IMR-90 (cell line): ENCODE measurements around the gene TMPRSS15. TPM values are rescaled to one million over a fixed set of nuclear protein-coding genes. Genes with fewer than 3 reads are reported as not detected.

ENCODE experiments used
- ATAC-seq: fragments of 200-7000 bp; cut with Tn5 transposase; 2 replicates; pipeline ENCODE4 v1.9.1; 2020; ENCODE audit warnings: low read depth, mild to moderate bottlenecking, moderate library complexity
- BruUV-seq: library from RNA; stranded (reverse); fragments of 400-500 nt; replicated peaks from 2 replicates; lab custom pipeline; 2021; lab: Mats Ljungman, UMichigan
- CTCF ChIA-PET: fragments of 300-600 bp; formaldehyde crosslinking; extraction: SDS; loops from one replicate; lab custom pipeline; 2021; ENCODE audit warnings: antibody characterized with exemption; lab: Yijun Ruan, JAX
- POLR2A ChIA-PET: fragments of 300-600 bp; sonication (Branson Sonifier 250); formaldehyde crosslinking; loops from one replicate; lab custom pipeline; 2022; ENCODE audit warnings: antibody characterized with exemption; ENCODE audit not compliant: unreplicated experiment; lab: Charles Lee
- DNase-seq: peaks from one replicate; pipeline ENCODE4 v3.0.0; 2013
- H2AFZ ChIP-seq: replicated peaks from 2 replicates; pipeline ENCODE3; 2013; ENCODE audit warnings: low read length, mild to moderate bottlenecking; ENCODE audit not compliant: poor library complexity
- H2AK5ac ChIP-seq: 2 replicates; pipeline ENCODE4 v1.6.1; 2013; ENCODE audit warnings: low read depth, low read length, inconsistent platforms
- H2AK9ac ChIP-seq: replicated peaks from 2 replicates; pipeline ENCODE3; 2013; ENCODE audit warnings: mild to moderate bottlenecking, low read depth, low read length, moderate library complexity; ENCODE audit not compliant: poor library complexity
- H2BK120ac ChIP-seq: 2 replicates; pipeline ENCODE4 v1.6.1; 2013; ENCODE audit warnings: low read depth, low read length, inconsistent platforms
- H2BK15ac ChIP-seq: 3 replicates; pipeline ENCODE4 v1.6.1; 2013; ENCODE audit warnings: low read depth, low read length, inconsistent platforms
- H2BK20ac ChIP-seq: 2 replicates; pipeline ENCODE4 v1.6.1; 2013; ENCODE audit warnings: low read depth, mild to moderate bottlenecking, inconsistent platforms, low read length, moderate library complexity
- H2BK5ac ChIP-seq: 2 replicates; pipeline ENCODE4 v1.6.1; 2013; ENCODE audit warnings: mild to moderate bottlenecking, low read depth, low read length, inconsistent platforms; ENCODE audit not compliant: poor library complexity, severe bottlenecking
- H3K14ac ChIP-seq: replicated peaks from 2 replicates; pipeline ENCODE4 v1.6.1; 2013; ENCODE audit warnings: low read depth, low read length, inconsistent platforms
- H3K18ac ChIP-seq: 2 replicates; pipeline ENCODE4 v1.6.1; 2013; ENCODE audit warnings: low read depth, low read length, control low read depth
- H3K23ac ChIP-seq: 2 replicates; pipeline ENCODE4 v1.6.1; 2013; ENCODE audit warnings: low read depth, low read length, inconsistent platforms
- H3K27ac ChIP-seq: 2 replicates; pipeline ENCODE4 v1.5.1; 2013; ENCODE audit warnings: mild to moderate bottlenecking, control low read depth, low read length; ENCODE audit not compliant: insufficient read depth
- H3K27me3 ChIP-seq: 2 replicates; pipeline ENCODE4 v1.6.1; 2013; ENCODE audit warnings: low read length; ENCODE audit not compliant: control insufficient read depth, insufficient read depth
- H3K36me3 ChIP-seq: 2 replicates; pipeline ENCODE4 v1.6.1; 2013; ENCODE audit warnings: low read length, mixed read lengths; ENCODE audit not compliant: control insufficient read depth, insufficient read depth
- H3K4ac ChIP-seq: 2 replicates; pipeline ENCODE4 v1.6.1; 2013; ENCODE audit warnings: low read depth, low read length, inconsistent platforms
- H3K4me1 ChIP-seq: 2 replicates; pipeline ENCODE4 v1.6.1; 2013; ENCODE audit warnings: low read length, mixed read lengths; ENCODE audit not compliant: control insufficient read depth, insufficient read depth
- H3K4me2 ChIP-seq: 2 replicates; pipeline ENCODE4 v1.6.1; 2013; ENCODE audit warnings: low read depth, mild to moderate bottlenecking, control low read depth, low read length, moderate library complexity
- H3K4me3 ChIP-seq: 2 replicates; pipeline ENCODE4 v1.5.1; 2013; ENCODE audit warnings: low read depth, mild to moderate bottlenecking, control low read depth, low read length, moderate library complexity; ENCODE audit not compliant: insufficient read depth
- H3K56ac ChIP-seq: 2 replicates; pipeline ENCODE4 v1.6.1; 2013; ENCODE audit warnings: low read length, inconsistent platforms; ENCODE audit not compliant: insufficient read depth; ENCODE audit errors: extremely low read depth
- H3K79me1 ChIP-seq, 2 experiments: 2 replicates each; pipeline ENCODE4 v1.6.1; 2013; ENCODE audit warnings: low read length in 2 of 2, inconsistent platforms in 1 of 2, low read depth in 1 of 2
- H3K9ac ChIP-seq: 2 replicates; pipeline ENCODE4 v1.6.1; 2013; ENCODE audit warnings: low read depth, low read length, control low read depth
- H3K9me1 ChIP-seq: 2 replicates; pipeline ENCODE4 v1.6.1; 2013; ENCODE audit warnings: low read length, inconsistent platforms; ENCODE audit not compliant: insufficient read depth
- H3K9me3 ChIP-seq: 2 replicates; pipeline ENCODE4 v1.6.1; 2013; ENCODE audit warnings: low read length; ENCODE audit not compliant: control insufficient read depth, insufficient read depth
- H4K20me1 ChIP-seq: 2 replicates; pipeline ENCODE4 v1.6.1; 2013; ENCODE audit warnings: low read length, inconsistent platforms; ENCODE audit not compliant: insufficient read depth
- H4K5ac ChIP-seq: 2 replicates; pipeline ENCODE4 v1.6.1; 2013; ENCODE audit warnings: mild to moderate bottlenecking, low read depth, low read length, control low read depth
- H4K8ac ChIP-seq, 2 experiments: 2 replicates each; pipeline ENCODE4 v1.6.1; 2013; ENCODE audit warnings: low read depth in 2 of 2, low read length in 2 of 2, control low read depth in 1 of 2, inconsistent platforms in 1 of 2
- H4K91ac ChIP-seq: 2 replicates; pipeline ENCODE4 v1.6.1; 2013; ENCODE audit warnings: low read depth, low read length, inconsistent platforms; ENCODE audit not compliant: insufficient read depth
- BHLHE40 ChIP-seq: fragments of 150-350 bp; IDR thresholded peaks from 2 replicates; pipeline ENCODE4 v1.6.1; 2016; ENCODE audit warnings: mild to moderate bottlenecking, low read depth, low read length
- CHD1 ChIP-seq: IDR thresholded peaks from 2 replicates; pipeline ENCODE4 v1.6.1; 2012; ENCODE audit warnings: low read depth, low read length, improper control_type of control experiment
- ELK1 ChIP-seq: fragments of 150-350 bp; IDR thresholded peaks from 2 replicates; pipeline ENCODE4 v1.6.1; 2016; ENCODE audit warnings: low read depth, mild to moderate bottlenecking, low read length, moderate library complexity, borderline replicate concordance
- MAFK ChIP-seq: IDR thresholded peaks from 2 replicates; pipeline ENCODE4 v1.6.1; 2012; ENCODE audit warnings: low read depth, low read length, improper control_type of control experiment
- MAZ ChIP-seq: IDR thresholded peaks from 2 replicates; pipeline ENCODE4 v1.6.1; 2012; ENCODE audit warnings: low read depth, mild to moderate bottlenecking, low read length, improper control_type of control experiment, moderate library complexity, borderline replicate concordance
- MXI1 ChIP-seq: IDR thresholded peaks from 2 replicates; pipeline ENCODE4 v1.6.1; 2012; ENCODE audit warnings: low read depth, mild to moderate bottlenecking, low read length, moderate library complexity, borderline replicate concordance
- USF2 ChIP-seq: fragments of 150-350 bp; IDR thresholded peaks from 2 replicates; pipeline ENCODE4 v1.6.1; 2017; ENCODE audit warnings: mild to moderate bottlenecking, antibody characterized with exemption, low read length, low read depth
- WGBS, 2 experiments: methylation state at CpG; one replicate each; pipeline versions ENCODE4 v1.1.5 to v1.1.7; 2013; ENCODE audit warnings: missing lambda C conversion rate in 2 of 2; ENCODE audit not compliant: insufficient read length in 1 of 2; ENCODE audit errors: extremely low coverage in 2 of 2; 5-methylcytosine and 5-hydroxymethylcytosine counted together
- dilution Hi-C: fragments of 300-500 bp; cut with HindIII; formaldehyde crosslinking; loops from one replicate; pipeline ENCODE4 v1.14.3; 2018; ENCODE audit warnings: low sequenced_read_pairs; ENCODE audit not compliant: unreplicated experiment
- in situ Hi-C: fragments of 300-500 bp; cut with MboI; formaldehyde crosslinking; loops from 3 replicates; pipeline ENCODE4 v1.14.3; 2019; ENCODE audit warnings: low sequenced_read_pairs, inconsistent platforms, mixed read lengths
- intact Hi-C: fragments of 100-400 bp; cut with micrococcal nuclease; formaldehyde crosslinking; loops from 2 replicates; pipeline ENCODE4 v1.10.0; 2022
- polyA plus RNA-seq, 3 experiments: library from polyadenylated mRNA; depleted of rRNA; stranded (reverse); fragments of >200 nt; gene quantifications; 2 replicates each; pipeline ENCODE4 v1.2.3, GENCODE V29; 2012; ENCODE audit warnings: low replicate concordance in 1 of 3
- total RNA-seq: library from RNA; depleted of rRNA; stranded (reverse); fragments of >200 nt; gene quantifications from 2 replicates; pipeline ENCODE4 v1.2.3, GENCODE V29; 2012

Gene TMPRSS15
- total and polyA plus RNA-seq, 2 of the 4 experiments (the other 2 are of a cell fraction): not detected

GRCh38 chr21:18411565-18411964, 8.0 kb upstream of the TMPRSS15 start:
- Histone ChIP-seq H3K9me3 (no peaks in the 10 kb centered on the region), H2BK15ac (no peak overlapping the region), H4K5ac (no peak overlapping the region), H3K14ac (no peak overlapping the region), H2AFZ (no peak overlapping the region), H4K91ac (no peak overlapping the region), H3K23ac (no peak overlapping the region), H2AK9ac (no peak overlapping the region), H2BK20ac (no peak overlapping the region), H2BK120ac (no peak overlapping the region), H3K4ac (no peak overlapping the region), H3K36me3 (no peaks in the 10 kb centered on the region), H3K18ac (no peak overlapping the region), H3K4me3 (no peak overlapping the region), H4K8ac (no peak overlapping the region), H3K9ac (no peak overlapping the region), H3K27me3 (no peaks in the 10 kb centered on the region), H3K27ac (no peak overlapping the region), H3K9me1 (no peaks in the 10 kb centered on the region), H3K4me2 (no peak overlapping the region), H3K4me1 (no peaks in the 10 kb centered on the region), H3K56ac (no peak overlapping the region), H3K79me1 (no peaks in the 10 kb centered on the region), H2BK5ac (no peak overlapping the region), H2AK5ac (no peak overlapping the region), H4K20me1 (no peaks in the 10 kb centered on the region)
- WGBS, 2 experiments: no CpG with 5 or more reads among the region's 5 CpGs
- DNase-seq: no peak
- in situ Hi-C loops (no loop called here), intact Hi-C loops (no loop called here), dilution Hi-C loops (no loop called here)
- CTCF ChIA-PET: interaction anchor here (0.6 kb wide), 1 partner anchor 623 kb away, joined by 3 read pairs; no protein-coding TSS in a partner anchor
- ATAC-seq: no peak
- BruUV-seq: no TSS peak
- TF ChIP-seq USF2: no peak
- TF ChIP-seq ELK1: no peak
- TF ChIP-seq CHD1: no peak
- TF ChIP-seq BHLHE40: no peak
- no peak for TF ChIP-seq MAFK
- TF ChIP-seq MXI1: no peak
- TF ChIP-seq MAZ: no peak
- POLR2A ChIA-PET: no interaction called here
